ENCODE data around the gene PHLPP1. TPM values are rescaled to one million over a fixed set of nuclear protein-coding genes. Genes with fewer than 3 reads are reported as not detected.

The PHLPP1 gene
- total and polyA plus RNA-seq, 2 of the 4 experiments (the other 2 are of a cell fraction) = 3.3 to 3.6 TPM

DNA sequence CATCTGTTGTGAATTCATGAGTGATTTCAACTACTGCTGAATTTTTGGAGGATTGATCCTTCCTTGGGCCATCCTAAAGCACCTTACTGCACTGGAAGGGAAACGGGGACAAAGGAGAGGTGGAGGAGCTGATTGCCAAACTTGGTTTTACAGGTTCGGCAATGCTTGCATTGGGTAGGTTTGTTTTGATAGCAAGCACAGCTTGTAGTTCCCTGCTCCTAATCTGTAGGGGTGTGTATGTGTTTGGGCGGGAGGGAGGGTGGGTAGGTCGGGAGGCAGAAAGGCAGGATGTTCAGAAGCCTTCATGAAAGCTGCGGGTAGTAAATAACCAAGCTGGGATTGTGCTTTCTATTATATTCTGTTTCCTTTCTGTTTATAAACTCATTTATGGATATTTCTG is 24.6 kb downstream of the PHLPP1 start:
- Histone ChIP-seq H3K4me3 (ENCODE audit: insufficient read depth, low read depth, low read length) (no peak overlapping the region), H4K91ac (ENCODE audit: insufficient read depth, low read depth, low read length) (no peak overlapping the region), H4K5ac (ENCODE audit: low read depth, low read length) (no peak overlapping the region), H3K4me2 (ENCODE audit: low read depth, low read length) (no peak overlapping the region), H4K8ac (ENCODE audit: low read depth in 2 of 2, low read length in 2 of 2) (no peak overlapping the region), H3K36me3 (ENCODE audit: control insufficient read depth, insufficient read depth, low read length) (no peaks in the 10 kb centered on the region), H3K23ac (ENCODE audit: low read depth, low read length) (no peak overlapping the region), H3K9me1 (ENCODE audit: insufficient read depth, low read length) (peaks cover 8% of the 10 kb centered on the region), H2BK15ac (ENCODE audit: low read depth, low read length) (no peak overlapping the region), H3K27ac (ENCODE audit: insufficient read depth, low read length) (no peak overlapping the region), H2BK5ac (ENCODE audit: low read depth, low read length, poor library complexity, severe bottlenecking) (no peak overlapping the region), H3K4ac (ENCODE audit: low read depth, low read length) (no peak overlapping the region), H3K56ac (ENCODE audit: extremely low read depth, insufficient read depth, low read length) (no peak overlapping the region), H3K79me1 (ENCODE audit: low read depth in 1 of 2, low read length in 2 of 2) (peaks cover 7 to 38% of the 10 kb centered on the region in 2 experiments; a peak in 3 of 4 replicates), H3K27me3 (ENCODE audit: control insufficient read depth, insufficient read depth, low read length) (no peaks in the 10 kb centered on the region), H3K4me1 (ENCODE audit: control insufficient read depth, insufficient read depth, low read length) (peaks cover 10% of the 10 kb centered on the region), H3K14ac (replicated peaks; ENCODE audit: low read depth, low read length) (no peak overlapping the region), H2BK120ac (ENCODE audit: low read depth, low read length) (no peak overlapping the region), H2BK20ac (ENCODE audit: low read depth, low read length) (no peak overlapping the region), H3K9ac (ENCODE audit: low read depth, low read length) (no peak overlapping the region), H2AK9ac (replicated peaks; ENCODE audit: low read depth, low read length, poor library complexity) (no peak overlapping the region), H3K18ac (ENCODE audit: low read depth, low read length) (no peak overlapping the region), H3K9me3 (ENCODE audit: control insufficient read depth, insufficient read depth, low read length) (no peaks in the 10 kb centered on the region), H4K20me1 (ENCODE audit: insufficient read depth, low read length) (peaks cover 6% of the 10 kb centered on the region; the same call in 1 of the 2 replicates), H2AFZ (replicated peaks; ENCODE audit: low read length, poor library complexity) (no peak overlapping the region), H2AK5ac (ENCODE audit: low read depth, low read length) (no peak overlapping the region)
- ChIA-PET CTCF (no interaction called here), POLR2A (ENCODE audit: unreplicated experiment) (no interaction called here)
- in situ Hi-C loops (cut with MboI; ENCODE audit: low sequenced_read_pairs) (no loop called here), intact Hi-C loops (cut with micrococcal nuclease) (no loop called here), dilution Hi-C loops (cut with HindIII; ENCODE audit: low sequenced_read_pairs, unreplicated experiment) (no loop called here)
- no TSS peak for BruUV-seq (replicated peaks)
- no CpG with 5 or more reads among the region's 5 CpGs for WGBS, 2 experiments (ENCODE audit: extremely low coverage in 2 of 2, insufficient read length in 1 of 2)
- no peak for DNase-seq
- TF ChIP-seq, protein P1, sequence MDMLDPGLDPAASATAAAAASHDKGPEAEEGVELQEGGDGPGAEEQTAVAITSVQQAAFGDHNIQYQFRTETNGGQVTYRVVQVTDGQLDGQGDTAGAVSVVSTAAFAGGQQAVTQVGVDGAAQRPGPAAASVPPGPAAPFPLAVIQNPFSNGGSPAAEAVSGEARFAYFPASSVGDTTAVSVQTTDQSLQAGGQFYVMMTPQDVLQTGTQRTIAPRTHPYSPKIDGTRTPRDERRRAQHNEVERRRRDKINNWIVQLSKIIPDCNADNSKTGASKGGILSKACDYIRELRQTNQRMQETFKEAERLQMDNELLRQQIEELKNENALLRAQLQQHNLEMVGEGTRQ (IDR thresholded peaks at IDR 0.05; ENCODE audit: low read depth, low read length) = no peak
- TF ChIP-seq CEBPB (IDR thresholded peaks at IDR 0.05; ENCODE audit: low read depth, low read length) (no peak), BHLHE40 (IDR thresholded peaks at IDR 0.05; ENCODE audit: low read depth, low read length) (no peak), MAFK (IDR thresholded peaks at IDR 0.05; ENCODE audit: low read depth, low read length) (no peak), RFX5 (IDR thresholded peaks at IDR 0.05; ENCODE audit: low read depth, low read length) (no peak), FOS (IDR thresholded peaks at IDR 0.05; ENCODE audit: low read depth, low read length) (no peak), MAZ (IDR thresholded peaks at IDR 0.05; ENCODE audit: borderline replicate concordance, low read depth, low read length) (no peak), CHD1 (IDR thresholded peaks at IDR 0.05; ENCODE audit: low read depth, low read length) (no peak), MXI1 (IDR thresholded peaks at IDR 0.05; ENCODE audit: borderline replicate concordance, low read depth, low read length) (no peak), RAD21 (IDR thresholded peaks at IDR 0.05; ENCODE audit: low read length) (no peak), NFE2L2 (IDR thresholded peaks at IDR 0.05; ENCODE audit: low read depth, low read length) (no peak), SMC3 (IDR thresholded peaks at IDR 0.05; ENCODE audit: low read depth, low read length) (no peak), RCOR1 (IDR thresholded peaks at IDR 0.05; ENCODE audit: insufficient replicate concordance, low read length) (no peak), POLR2A (IDR thresholded peaks at IDR 0.05; ENCODE audit: low read depth, low read length) (no peak)
- TF ChIP-seq, protein P2, sequence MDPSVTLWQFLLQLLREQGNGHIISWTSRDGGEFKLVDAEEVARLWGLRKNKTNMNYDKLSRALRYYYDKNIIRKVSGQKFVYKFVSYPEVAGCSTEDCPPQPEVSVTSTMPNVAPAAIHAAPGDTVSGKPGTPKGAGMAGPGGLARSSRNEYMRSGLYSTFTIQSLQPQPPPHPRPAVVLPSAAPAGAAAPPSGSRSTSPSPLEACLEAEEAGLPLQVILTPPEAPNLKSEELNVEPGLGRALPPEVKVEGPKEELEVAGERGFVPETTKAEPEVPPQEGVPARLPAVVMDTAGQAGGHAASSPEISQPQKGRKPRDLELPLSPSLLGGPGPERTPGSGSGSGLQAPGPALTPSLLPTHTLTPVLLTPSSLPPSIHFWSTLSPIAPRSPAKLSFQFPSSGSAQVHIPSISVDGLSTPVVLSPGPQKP (IDR thresholded peaks at IDR 0.05; ENCODE audit: borderline replicate concordance, low read depth, low read length) = no peak
- TF ChIP-seq, protein P3, sequence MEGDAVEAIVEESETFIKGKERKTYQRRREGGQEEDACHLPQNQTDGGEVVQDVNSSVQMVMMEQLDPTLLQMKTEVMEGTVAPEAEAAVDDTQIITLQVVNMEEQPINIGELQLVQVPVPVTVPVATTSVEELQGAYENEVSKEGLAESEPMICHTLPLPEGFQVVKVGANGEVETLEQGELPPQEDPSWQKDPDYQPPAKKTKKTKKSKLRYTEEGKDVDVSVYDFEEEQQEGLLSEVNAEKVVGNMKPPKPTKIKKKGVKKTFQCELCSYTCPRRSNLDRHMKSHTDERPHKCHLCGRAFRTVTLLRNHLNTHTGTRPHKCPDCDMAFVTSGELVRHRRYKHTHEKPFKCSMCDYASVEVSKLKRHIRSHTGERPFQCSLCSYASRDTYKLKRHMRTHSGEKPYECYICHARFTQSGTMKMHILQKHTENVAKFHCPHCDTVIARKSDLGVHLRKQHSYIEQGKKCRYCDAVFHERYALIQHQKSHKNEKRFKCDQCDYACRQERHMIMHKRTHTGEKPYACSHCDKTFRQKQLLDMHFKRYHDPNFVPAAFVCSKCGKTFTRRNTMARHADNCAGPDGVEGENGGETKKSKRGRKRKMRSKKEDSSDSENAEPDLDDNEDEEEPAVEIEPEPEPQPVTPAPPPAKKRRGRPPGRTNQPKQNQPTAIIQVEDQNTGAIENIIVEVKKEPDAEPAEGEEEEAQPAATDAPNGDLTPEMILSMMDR (conservative IDR thresholded peaks at IDR 0.05; ENCODE audit: low read depth, low read length) = no peak
- ATAC-seq (ENCODE audit: low read depth) = no peak

Data from IMR-90 (cell line).